WTC11 (cell line): ENCODE results near the gene ARFIP1.

Experiments used
- CBFB ChIP-seq: sonication (generic); formaldehyde crosslinking; IDR thresholded peaks from 2 replicates; pipeline ENCODE4 v1.8.1; 2022; ENCODE audit warnings: mild to moderate bottlenecking, low read depth, missing genetic modification reagents
- JUN ChIP-seq: sonication (generic); formaldehyde crosslinking; IDR thresholded peaks from 2 replicates; pipeline ENCODE4 v1.8.0; 2023; ENCODE audit warnings: mild to moderate bottlenecking, missing genetic modification reagents
- MXD4 ChIP-seq: fragments of 250-450 bp; sonication (Bioruptor Pico); IDR thresholded peaks from 2 replicates; pipeline ENCODE4 v1.8.0; 2021; ENCODE audit warnings: mild to moderate bottlenecking, moderate library complexity, borderline replicate concordance
- NFE2L1 ChIP-seq: sonication (generic); formaldehyde crosslinking; IDR thresholded peaks from 2 replicates; pipeline ENCODE4 v1.8.1; 2023; ENCODE audit warnings: missing genetic modification reagents
- SP1 ChIP-seq: sonication (generic); formaldehyde crosslinking; conservative IDR thresholded peaks from 2 replicates; pipeline ENCODE4 v1.8.1; 2022; ENCODE audit warnings: missing genetic modification reagents
- ZNF396 ChIP-seq: fragments of 250-450 bp; sonication (Bioruptor Pico); IDR thresholded peaks from 2 replicates; pipeline ENCODE4 v1.8.0; 2021; ENCODE audit warnings: mild to moderate bottlenecking, moderate library complexity, borderline replicate concordance
- TF ChIP-seq, protein P1 (sequence below): sonication (generic); formaldehyde crosslinking; IDR thresholded peaks from 2 replicates; pipeline ENCODE4 v1.8.1; 2022; ENCODE audit warnings: mild to moderate bottlenecking, missing genetic modification reagents, moderate library complexity, borderline replicate concordance
- TF ChIP-seq, protein P2 (sequence below): fragments of 200-600 bp; IDR thresholded peaks from 2 replicates; pipeline ENCODE4 v1.8.0; 2022; ENCODE audit warnings: antibody characterized with exemption
- TF ChIP-seq, protein P3 (sequence below): sonication (generic); formaldehyde crosslinking; IDR thresholded peaks from 2 replicates; pipeline ENCODE4 v1.8.1; 2023; ENCODE audit warnings: mild to moderate bottlenecking, missing genetic modification reagents, moderate library complexity
- TF ChIP-seq, protein P4 (sequence below): sonication (generic); formaldehyde crosslinking; conservative IDR thresholded peaks from 2 replicates; pipeline ENCODE4 v1.8.1; 2022; ENCODE audit warnings: mild to moderate bottlenecking, missing genetic modification reagents

DNA sequence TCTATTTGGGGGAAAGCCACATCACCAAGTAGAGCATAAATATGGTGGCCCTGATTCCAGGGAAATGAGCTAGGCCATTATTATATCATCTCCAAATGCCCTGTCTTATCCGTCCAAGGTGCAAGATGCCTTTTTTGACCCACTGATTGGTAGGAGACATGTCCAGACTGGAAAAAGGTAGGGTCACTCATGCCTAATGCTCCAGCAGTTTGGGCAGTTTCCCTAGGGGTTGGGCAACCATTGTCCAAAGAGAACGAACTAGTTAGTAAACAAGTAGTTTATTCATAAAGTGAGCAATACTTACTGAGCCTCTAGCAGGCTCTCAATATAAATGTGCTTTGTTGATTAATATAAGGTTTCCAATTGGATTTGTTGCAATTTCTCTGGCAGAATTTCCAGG is 162.6 kb downstream of the ARFIP1 start:
- TF ChIP-seq, protein P1, sequence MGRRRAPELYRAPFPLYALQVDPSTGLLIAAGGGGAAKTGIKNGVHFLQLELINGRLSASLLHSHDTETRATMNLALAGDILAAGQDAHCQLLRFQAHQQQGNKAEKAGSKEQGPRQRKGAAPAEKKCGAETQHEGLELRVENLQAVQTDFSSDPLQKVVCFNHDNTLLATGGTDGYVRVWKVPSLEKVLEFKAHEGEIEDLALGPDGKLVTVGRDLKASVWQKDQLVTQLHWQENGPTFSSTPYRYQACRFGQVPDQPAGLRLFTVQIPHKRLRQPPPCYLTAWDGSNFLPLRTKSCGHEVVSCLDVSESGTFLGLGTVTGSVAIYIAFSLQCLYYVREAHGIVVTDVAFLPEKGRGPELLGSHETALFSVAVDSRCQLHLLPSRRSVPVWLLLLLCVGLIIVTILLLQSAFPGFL (CRISPR knock-in tag), result no peak
- TF ChIP-seq, protein P2, sequence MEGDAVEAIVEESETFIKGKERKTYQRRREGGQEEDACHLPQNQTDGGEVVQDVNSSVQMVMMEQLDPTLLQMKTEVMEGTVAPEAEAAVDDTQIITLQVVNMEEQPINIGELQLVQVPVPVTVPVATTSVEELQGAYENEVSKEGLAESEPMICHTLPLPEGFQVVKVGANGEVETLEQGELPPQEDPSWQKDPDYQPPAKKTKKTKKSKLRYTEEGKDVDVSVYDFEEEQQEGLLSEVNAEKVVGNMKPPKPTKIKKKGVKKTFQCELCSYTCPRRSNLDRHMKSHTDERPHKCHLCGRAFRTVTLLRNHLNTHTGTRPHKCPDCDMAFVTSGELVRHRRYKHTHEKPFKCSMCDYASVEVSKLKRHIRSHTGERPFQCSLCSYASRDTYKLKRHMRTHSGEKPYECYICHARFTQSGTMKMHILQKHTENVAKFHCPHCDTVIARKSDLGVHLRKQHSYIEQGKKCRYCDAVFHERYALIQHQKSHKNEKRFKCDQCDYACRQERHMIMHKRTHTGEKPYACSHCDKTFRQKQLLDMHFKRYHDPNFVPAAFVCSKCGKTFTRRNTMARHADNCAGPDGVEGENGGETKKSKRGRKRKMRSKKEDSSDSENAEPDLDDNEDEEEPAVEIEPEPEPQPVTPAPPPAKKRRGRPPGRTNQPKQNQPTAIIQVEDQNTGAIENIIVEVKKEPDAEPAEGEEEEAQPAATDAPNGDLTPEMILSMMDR, result no peak
- TF ChIP-seq ZNF396 (no peak), CBFB (CRISPR knock-in tag) (no peak), JUN (CRISPR knock-in tag) (no peak), NFE2L1 (CRISPR knock-in tag) (no peak), SP1 (CRISPR knock-in tag) (no peak), MXD4 (CRISPR knock-in tag) (no peak)
- TF ChIP-seq, protein P3, sequence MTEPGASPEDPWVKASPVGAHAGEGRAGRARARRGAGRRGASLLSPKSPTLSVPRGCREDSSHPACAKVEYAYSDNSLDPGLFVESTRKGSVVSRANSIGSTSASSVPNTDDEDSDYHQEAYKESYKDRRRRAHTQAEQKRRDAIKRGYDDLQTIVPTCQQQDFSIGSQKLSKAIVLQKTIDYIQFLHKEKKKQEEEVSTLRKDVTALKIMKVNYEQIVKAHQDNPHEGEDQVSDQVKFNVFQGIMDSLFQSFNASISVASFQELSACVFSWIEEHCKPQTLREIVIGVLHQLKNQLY (CRISPR knock-in tag), result no peak
- TF ChIP-seq, protein P4, sequence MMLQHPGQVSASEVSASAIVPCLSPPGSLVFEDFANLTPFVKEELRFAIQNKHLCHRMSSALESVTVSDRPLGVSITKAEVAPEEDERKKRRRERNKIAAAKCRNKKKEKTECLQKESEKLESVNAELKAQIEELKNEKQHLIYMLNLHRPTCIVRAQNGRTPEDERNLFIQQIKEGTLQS (CRISPR knock-in tag), result no peak
